UCSD-AML1 (cell line): ENCODE data around the gene NPPA.

Experiments used
- DNase-seq: peaks from one replicate; lab custom pipeline; 2025; ENCODE audit not compliant: unreplicated experiment; lab: John Stamatoyannopoulos, UW

Gene NPPA

GRCh38 chr1:11874624-11875023, 27.0 kb upstream of the NPPA start:
- DNase-seq, result no peak

GRCh38 chr1:11874258-11874562, 26.6 kb upstream of the NPPA start:
- no peak for DNase-seq

- DNase-seq, result no peak
Observed at GRCh38 chr1:11873395-11874257, 26.0 kb upstream of the NPPA start.

- no peak for DNase-seq
Observed at GRCh38 chr1:11872545-11872944, 25.0 kb upstream of the NPPA start.

- DNase-seq, result no peak
Observed at GRCh38 chr1:11869650-11870207, 22.1 kb upstream of the NPPA start.

GRCh38 chr1:11869104-11869503, 21.5 kb upstream of the NPPA start:
- DNase-seq, result no peak

- no peak for DNase-seq
Observed at GRCh38 chr1:11868331-11868980, 20.9 kb upstream of the NPPA start.

- no peak for DNase-seq
Observed at GRCh38 chr1:11862890-11863289, 15.3 kb upstream of the NPPA start.

- DNase-seq, result no peak
Observed at GRCh38 chr1:11860587-11860986, 13.0 kb upstream of the NPPA start.

GRCh38 chr1:11860083-11860482, 12.5 kb upstream of the NPPA start:
- DNase-seq, result no peak

- peak; percentile 71 for DNase-seq
Observed at GRCh38 chr1:11858968-11859871, 11.6 kb upstream of the NPPA start.

- no peak for DNase-seq
Observed at GRCh38 chr1:11858613-11858967, 11.0 kb upstream of the NPPA start, which contains the start of gene NPPB. TSS of gene NPPB (minus strand) at chr1:11858945. CDS start at chr1:11858833, 112 bp downstream.

- no peak for DNase-seq
Observed at GRCh38 chr1:11858158-11858557, 10.6 kb upstream of the NPPA start.

GRCh38 chr1:11857164-11857851, 9.7 kb upstream of the NPPA start:
- no peak for DNase-seq

GRCh38 chr1:11856698-11857097, 9.1 kb upstream of the NPPA start:
- DNase-seq, result no peak

GRCh38 chr1:11855430-11855829, 7.8 kb upstream of the NPPA start:
- DNase-seq, result no peak

- no peak for DNase-seq
Observed at GRCh38 chr1:11854519-11854918, 6.9 kb upstream of the NPPA start.

- DNase-seq, result no peak
Observed at GRCh38 chr1:11851180-11851579, 3.6 kb upstream of the NPPA start.

- no peak for DNase-seq
Observed at GRCh38 chr1:11850156-11850555, 2.6 kb upstream of the NPPA start.

GRCh38 chr1:11848373-11848700, 754 bp upstream of the NPPA start:
- DNase-seq, result no peak
